ENCODE measurements around the gene TTLL9. TPM values are rescaled to one million over a fixed set of nuclear protein-coding genes. Genes with fewer than 3 reads are reported as not detected.

Gene TTLL9
- polyA plus RNA-seq, 1 donor from 2014 or later = 8.0 TPM

DNA sequence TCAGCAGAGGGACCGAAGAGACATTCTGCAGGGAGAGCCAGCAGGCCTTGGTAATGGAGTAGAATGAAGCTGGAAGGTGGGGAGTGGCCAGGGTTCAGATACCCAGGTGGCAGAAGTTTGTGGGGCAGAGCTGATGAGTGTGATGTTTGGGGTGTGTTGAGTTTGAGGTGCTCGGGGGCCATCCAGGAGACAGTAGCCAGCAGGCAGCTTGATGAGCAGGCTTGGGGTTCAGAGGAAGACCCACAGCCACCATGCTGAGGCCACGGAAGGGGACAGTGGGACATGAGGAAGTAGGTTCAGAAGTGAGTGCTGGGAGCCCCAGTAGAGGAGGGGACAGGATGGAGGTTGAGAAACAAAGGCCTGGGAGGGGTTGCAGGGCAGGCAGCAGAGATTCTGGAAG is 13.9 kb upstream of the TTLL9 start:
- no peaks in the 10 kb centered on the region for H3F3A ChIP-seq (ENCODE audit: insufficient read depth, low read length, poor library complexity, severe bottlenecking)
- H4K20me1 ChIP-seq (ENCODE audit: insufficient read depth) = no peaks in the 10 kb centered on the region
- H2AFZ ChIP-seq (ENCODE audit: low read depth, low read length) = no peak overlapping the region
- no peak overlapping the region for H3K9ac ChIP-seq (ENCODE audit: low read length)
- no peak overlapping the region for H3K27ac ChIP-seq (ENCODE audit: low read length)
- no peaks in the 10 kb centered on the region for H3K79me2 ChIP-seq (replicated peaks; ENCODE audit: insufficient read depth, low read length)
- no peaks in the 10 kb centered on the region for H3K9me2 ChIP-seq (ENCODE audit: insufficient read depth, low read length)
- H3K9me3 ChIP-seq (ENCODE audit: low read length) = no peaks in the 10 kb centered on the region
- no peaks in the 10 kb centered on the region for H3K27me3 ChIP-seq (ENCODE audit: insufficient read depth, low read depth, low read length)
- no peak for TF ChIP-seq EP300 (conservative IDR thresholded peaks at IDR 0.05; ENCODE audit: poor library complexity, severe bottlenecking)
- no peaks in the 10 kb centered on the region for H3K36me3 ChIP-seq (ENCODE audit: insufficient read depth, low read length)
- H3K4me3 ChIP-seq (ENCODE audit: low read length) = no peak overlapping the region
- H3K4me2 ChIP-seq (ENCODE audit: low read length) = no peak overlapping the region

- Histone ChIP-seq H4K20me1 (ENCODE audit: insufficient read depth) (no peaks in the 10 kb centered on the region), H3K9me3 (ENCODE audit: low read length) (no peaks in the 10 kb centered on the region), H3K36me3 (ENCODE audit: insufficient read depth, low read length) (no peaks in the 10 kb centered on the region), H3K27me3 (ENCODE audit: insufficient read depth, low read depth, low read length) (no peaks in the 10 kb centered on the region), H2AFZ (ENCODE audit: low read depth, low read length) (no peak overlapping the region), H3F3A (ENCODE audit: insufficient read depth, low read length, poor library complexity, severe bottlenecking) (peaks cover 8% of the 10 kb centered on the region), H3K9ac (ENCODE audit: low read length) (no peak overlapping the region), H3K27ac (ENCODE audit: low read length) (no peak overlapping the region), H3K79me2 (replicated peaks; ENCODE audit: insufficient read depth, low read length) (no peaks in the 10 kb centered on the region), H3K4me3 (ENCODE audit: low read length) (no peak overlapping the region), H3K4me2 (ENCODE audit: low read length) (no peak overlapping the region), H3K9me2 (ENCODE audit: insufficient read depth, low read length) (no peaks in the 10 kb centered on the region)
- TF ChIP-seq RAD21 (conservative IDR thresholded peaks at IDR 0.05) (no peak), POLR2AphosphoS5 (IDR thresholded peaks at IDR 0.05) (no peak), SMC3 (conservative IDR thresholded peaks at IDR 0.05; ENCODE audit: poor library complexity) (no peak), EP300 (conservative IDR thresholded peaks at IDR 0.05; ENCODE audit: poor library complexity, severe bottlenecking) (no peak), EZH2 (IDR thresholded peaks at IDR 0.05; ENCODE audit: borderline replicate concordance, insufficient read depth, low read length, poor library complexity, severe bottlenecking) (no peak), TAF1 (IDR thresholded peaks at IDR 0.05; ENCODE audit: low read depth) (no peak), REST (IDR thresholded peaks at IDR 0.05; ENCODE audit: borderline replicate concordance) (no peak)
Measured at GRCh38 chr20:31857861-31858759, 12.3 kb upstream of the TTLL9 start.

DNA sequence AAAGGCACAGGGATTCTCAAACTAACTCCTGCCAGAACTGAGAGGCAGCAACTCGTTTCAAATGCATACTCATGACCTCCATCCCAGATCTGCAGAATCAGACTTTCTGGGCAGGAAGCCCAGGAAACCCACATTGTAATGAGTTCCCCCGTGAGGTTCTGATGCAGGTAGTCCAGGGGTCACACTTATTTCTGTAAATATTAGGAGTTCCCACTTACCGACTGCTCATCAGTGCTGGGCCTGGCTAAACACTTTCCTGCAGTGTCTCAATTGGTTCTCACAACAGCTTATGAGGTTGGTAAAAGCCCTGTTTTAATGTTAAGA is 11.7 kb upstream of the TTLL9 start:
- H3K79me2 ChIP-seq (replicated peaks; ENCODE audit: insufficient read depth, low read length) = no peaks in the 10 kb centered on the region
- H3K4me3 ChIP-seq (ENCODE audit: low read length) = no peak overlapping the region
- H3K27ac ChIP-seq (ENCODE audit: low read length) = no peak overlapping the region
- H3K4me2 ChIP-seq (ENCODE audit: low read length) = no peak overlapping the region
- H2AFZ ChIP-seq (ENCODE audit: low read depth, low read length) = no peak overlapping the region
- H3K9me2 ChIP-seq (ENCODE audit: insufficient read depth, low read length) = no peaks in the 10 kb centered on the region
- no peaks in the 10 kb centered on the region for H3K9me3 ChIP-seq (ENCODE audit: low read length)
- H3K9ac ChIP-seq (ENCODE audit: low read length) = no peak overlapping the region
- peaks cover 8% of the 10 kb centered on the region for H3F3A ChIP-seq (ENCODE audit: insufficient read depth, low read length, poor library complexity, severe bottlenecking)
- TF ChIP-seq SMC3 (conservative IDR thresholded peaks at IDR 0.05; ENCODE audit: poor library complexity) (no peak), REST (IDR thresholded peaks at IDR 0.05; ENCODE audit: borderline replicate concordance) (no peak), RAD21 (conservative IDR thresholded peaks at IDR 0.05) (no peak), TAF1 (IDR thresholded peaks at IDR 0.05; ENCODE audit: low read depth) (no peak), POLR2AphosphoS5 (IDR thresholded peaks at IDR 0.05) (no peak), EZH2 (IDR thresholded peaks at IDR 0.05; ENCODE audit: borderline replicate concordance, insufficient read depth, low read length, poor library complexity, severe bottlenecking) (no peak), EP300 (conservative IDR thresholded peaks at IDR 0.05; ENCODE audit: poor library complexity, severe bottlenecking) (no peak), MXI1 (conservative IDR thresholded peaks at IDR 0.05; ENCODE audit: poor library complexity, severe bottlenecking) (no peak)
- TF ChIP-seq, protein P1, sequence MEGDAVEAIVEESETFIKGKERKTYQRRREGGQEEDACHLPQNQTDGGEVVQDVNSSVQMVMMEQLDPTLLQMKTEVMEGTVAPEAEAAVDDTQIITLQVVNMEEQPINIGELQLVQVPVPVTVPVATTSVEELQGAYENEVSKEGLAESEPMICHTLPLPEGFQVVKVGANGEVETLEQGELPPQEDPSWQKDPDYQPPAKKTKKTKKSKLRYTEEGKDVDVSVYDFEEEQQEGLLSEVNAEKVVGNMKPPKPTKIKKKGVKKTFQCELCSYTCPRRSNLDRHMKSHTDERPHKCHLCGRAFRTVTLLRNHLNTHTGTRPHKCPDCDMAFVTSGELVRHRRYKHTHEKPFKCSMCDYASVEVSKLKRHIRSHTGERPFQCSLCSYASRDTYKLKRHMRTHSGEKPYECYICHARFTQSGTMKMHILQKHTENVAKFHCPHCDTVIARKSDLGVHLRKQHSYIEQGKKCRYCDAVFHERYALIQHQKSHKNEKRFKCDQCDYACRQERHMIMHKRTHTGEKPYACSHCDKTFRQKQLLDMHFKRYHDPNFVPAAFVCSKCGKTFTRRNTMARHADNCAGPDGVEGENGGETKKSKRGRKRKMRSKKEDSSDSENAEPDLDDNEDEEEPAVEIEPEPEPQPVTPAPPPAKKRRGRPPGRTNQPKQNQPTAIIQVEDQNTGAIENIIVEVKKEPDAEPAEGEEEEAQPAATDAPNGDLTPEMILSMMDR (IDR thresholded peaks at IDR 0.05; ENCODE audit: poor library complexity, severe bottlenecking) = no peak
- no peaks in the 10 kb centered on the region for H4K20me1 ChIP-seq (ENCODE audit: insufficient read depth)
- H3K27me3 ChIP-seq (ENCODE audit: insufficient read depth, low read depth, low read length) = no peaks in the 10 kb centered on the region
- no peaks in the 10 kb centered on the region for H3K36me3 ChIP-seq (ENCODE audit: insufficient read depth, low read length)

Data from neural cell (in vitro differentiated cells).